Glutamatergic neuron (in vitro differentiated cells): Measurements from ENCODE around the gene CRB1. TPM values are rescaled to one million over a fixed set of nuclear protein-coding genes. Genes with fewer than 3 reads are reported as not detected.

ENCODE experiments used
- DNase-seq: peaks from one replicate; pipeline ENCODE4 v3.0.0; 2022
- H3K27ac Mint-ChIP-seq: one replicate; pipeline ENCODE4 v1.8.0; 2020; ENCODE audit warnings: mild to moderate bottlenecking, mixed read lengths, inconsistent platforms; ENCODE audit not compliant: unreplicated experiment
- H3K27me3 Mint-ChIP-seq: one replicate; pipeline ENCODE4 v1.8.0; 2020; ENCODE audit warnings: mild to moderate bottlenecking, moderate library complexity, mixed read lengths, inconsistent platforms; ENCODE audit not compliant: unreplicated experiment
- H3K36me3 Mint-ChIP-seq: one replicate; pipeline ENCODE4 v1.8.0; 2020; ENCODE audit warnings: mild to moderate bottlenecking, mixed read lengths, inconsistent platforms; ENCODE audit not compliant: unreplicated experiment
- H3K4me1 Mint-ChIP-seq: one replicate; pipeline ENCODE4 v1.8.0; 2020; ENCODE audit warnings: mild to moderate bottlenecking, low read depth, mixed read lengths, inconsistent platforms; ENCODE audit not compliant: unreplicated experiment
- H3K4me3 Mint-ChIP-seq: one replicate; pipeline ENCODE4 v1.8.0; 2020; ENCODE audit warnings: mild to moderate bottlenecking, mixed read lengths, inconsistent platforms; ENCODE audit not compliant: unreplicated experiment
- H3K9me3 Mint-ChIP-seq: one replicate; pipeline ENCODE4 v1.8.0; 2020; ENCODE audit warnings: mild to moderate bottlenecking, moderate library complexity, mixed read lengths, inconsistent platforms; ENCODE audit not compliant: unreplicated experiment
- total RNA-seq: library from RNA; stranded (reverse); fragmentation: NEBNext Ultra II Directional; extraction: Animal tissue kit (Norgen Biotek cat#: 25700); gene quantifications from one replicate; pipeline ENCODE4 v1.2.1, GENCODE V29; 2021; ENCODE audit not compliant: unreplicated experiment
- TF ChIP-seq, protein P1 (sequence below): fragments of 200-600 bp; sonication (generic); IDR thresholded peaks from one replicate; pipeline ENCODE4 v1.5.0; 2021; ENCODE audit not compliant: partially characterized antibody, unreplicated experiment

CRB1 gene
- total RNA-seq, 1 donor from 2014 or later = 7.3 TPM

DNA sequence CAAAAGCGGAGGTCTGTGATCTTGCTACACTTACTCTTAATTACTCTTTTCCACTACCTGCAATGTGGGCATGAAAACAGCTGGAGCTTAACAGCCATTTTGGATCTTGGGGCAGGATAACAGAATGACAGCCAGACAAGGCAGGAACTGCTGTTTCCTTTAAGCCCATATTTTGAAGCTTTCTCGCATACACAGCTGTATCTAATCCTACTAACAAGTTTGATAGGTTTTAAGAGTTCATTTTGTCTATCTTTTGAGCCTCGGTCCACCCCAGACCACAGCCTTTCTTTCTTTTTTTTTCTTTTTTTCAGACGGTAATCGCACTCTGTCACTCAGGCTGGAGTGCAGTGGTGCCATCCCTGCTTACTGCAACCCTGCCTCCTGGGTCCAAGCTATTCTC is 42.4 kb upstream of the CRB1 start:
- Mint-ChIP-seq H3K4me3 (no peak overlapping the region), H3K27me3 (peaks cover 4% of the 10 kb centered on the region), H3K9me3 (no peaks in the 10 kb centered on the region), H3K4me1 (no peaks in the 10 kb centered on the region), H3K36me3 (peaks cover 5% of the 10 kb centered on the region), H3K27ac (no peak overlapping the region)
- TF ChIP-seq, protein P1, sequence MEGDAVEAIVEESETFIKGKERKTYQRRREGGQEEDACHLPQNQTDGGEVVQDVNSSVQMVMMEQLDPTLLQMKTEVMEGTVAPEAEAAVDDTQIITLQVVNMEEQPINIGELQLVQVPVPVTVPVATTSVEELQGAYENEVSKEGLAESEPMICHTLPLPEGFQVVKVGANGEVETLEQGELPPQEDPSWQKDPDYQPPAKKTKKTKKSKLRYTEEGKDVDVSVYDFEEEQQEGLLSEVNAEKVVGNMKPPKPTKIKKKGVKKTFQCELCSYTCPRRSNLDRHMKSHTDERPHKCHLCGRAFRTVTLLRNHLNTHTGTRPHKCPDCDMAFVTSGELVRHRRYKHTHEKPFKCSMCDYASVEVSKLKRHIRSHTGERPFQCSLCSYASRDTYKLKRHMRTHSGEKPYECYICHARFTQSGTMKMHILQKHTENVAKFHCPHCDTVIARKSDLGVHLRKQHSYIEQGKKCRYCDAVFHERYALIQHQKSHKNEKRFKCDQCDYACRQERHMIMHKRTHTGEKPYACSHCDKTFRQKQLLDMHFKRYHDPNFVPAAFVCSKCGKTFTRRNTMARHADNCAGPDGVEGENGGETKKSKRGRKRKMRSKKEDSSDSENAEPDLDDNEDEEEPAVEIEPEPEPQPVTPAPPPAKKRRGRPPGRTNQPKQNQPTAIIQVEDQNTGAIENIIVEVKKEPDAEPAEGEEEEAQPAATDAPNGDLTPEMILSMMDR = no peak
- DNase-seq = no peak

GRCh38 chr1:197234581-197234980 is 33.5 kb upstream of the CRB1 start:
- no peak overlapping the region for H3K27ac Mint-ChIP-seq
- no peaks in the 10 kb centered on the region for H3K4me1 Mint-ChIP-seq
- TF ChIP-seq, protein P1 = no peak
- H3K4me3 Mint-ChIP-seq = no peak overlapping the region
- H3K9me3 Mint-ChIP-seq = no peaks in the 10 kb centered on the region
- no peaks in the 10 kb centered on the region for H3K36me3 Mint-ChIP-seq
- DNase-seq = no peak
- H3K27me3 Mint-ChIP-seq = no peaks in the 10 kb centered on the region

GRCh38 chr1:197235355-197235754 is 32.7 kb upstream of the CRB1 start:
- no peaks in the 10 kb centered on the region for H3K36me3 Mint-ChIP-seq
- no peaks in the 10 kb centered on the region for H3K27me3 Mint-ChIP-seq
- no peak overlapping the region for H3K4me3 Mint-ChIP-seq
- H3K27ac Mint-ChIP-seq = no peak overlapping the region
- H3K9me3 Mint-ChIP-seq = peaks cover 2% of the 10 kb centered on the region
- no peak for DNase-seq
- TF ChIP-seq, protein P1 = no peak
- no peaks in the 10 kb centered on the region for H3K4me1 Mint-ChIP-seq

DNA sequence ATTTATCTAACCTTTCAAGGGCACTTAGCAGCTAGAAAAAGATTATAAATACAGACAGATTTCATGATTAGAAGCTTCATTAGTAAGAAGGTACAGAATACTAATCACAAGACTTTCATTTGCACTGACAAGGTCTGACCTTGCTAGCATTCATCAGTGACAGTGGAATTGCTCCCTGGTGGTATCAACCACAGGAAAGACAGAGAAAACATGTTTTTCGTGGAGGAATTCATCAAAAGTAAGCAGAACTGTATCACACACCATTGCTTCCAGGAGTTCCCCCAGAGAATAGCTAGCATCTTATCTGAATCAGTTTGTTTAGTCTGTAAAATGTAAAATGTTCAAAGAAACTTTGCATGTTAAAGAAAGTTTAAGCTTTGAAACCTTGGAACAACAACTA is 20.6 kb upstream of the CRB1 start:
- TF ChIP-seq, protein P1 = no peak
- no peaks in the 10 kb centered on the region for H3K27me3 Mint-ChIP-seq
- no peak overlapping the region for H3K4me3 Mint-ChIP-seq
- H3K36me3 Mint-ChIP-seq = no peaks in the 10 kb centered on the region
- H3K4me1 Mint-ChIP-seq = no peaks in the 10 kb centered on the region
- DNase-seq = no peak
- no peaks in the 10 kb centered on the region for H3K9me3 Mint-ChIP-seq
- H3K27ac Mint-ChIP-seq = no peak overlapping the region

DNA sequence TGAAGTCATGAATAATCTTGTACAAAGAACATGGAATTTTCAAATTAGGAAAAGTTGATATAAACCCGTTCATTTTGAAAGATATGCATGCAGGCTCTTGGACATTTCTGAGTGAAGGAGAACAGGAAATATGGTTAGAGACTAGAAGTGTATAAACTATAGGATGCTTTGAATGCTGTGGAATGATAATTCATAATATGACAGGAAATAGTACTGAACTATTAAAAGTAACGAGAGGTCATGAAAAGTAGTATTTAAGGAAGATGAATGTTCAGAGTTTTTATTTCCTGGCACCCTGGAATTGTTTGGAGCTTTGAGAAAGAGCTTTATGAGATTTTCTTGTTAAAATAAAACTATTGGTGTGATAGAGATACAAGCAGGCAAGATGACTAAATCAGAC is 18.7 kb upstream of the CRB1 start:
- no peak overlapping the region for H3K4me3 Mint-ChIP-seq
- H3K27ac Mint-ChIP-seq = no peak overlapping the region
- no peak for DNase-seq
- H3K9me3 Mint-ChIP-seq = no peaks in the 10 kb centered on the region
- no peaks in the 10 kb centered on the region for H3K4me1 Mint-ChIP-seq
- no peaks in the 10 kb centered on the region for H3K27me3 Mint-ChIP-seq
- H3K36me3 Mint-ChIP-seq = no peaks in the 10 kb centered on the region
- TF ChIP-seq, protein P1 = no peak
